HG03135 (cell line): Measurements from ENCODE around the gene MRPL54.
"Not testable (repeated sequence)": the region's sequence is repeated elsewhere in the genome, so short reads cannot be mapped to it uniquely, and the experiment has no call there.

ENCODE experiments used
- ATAC-seq: cut with Tn5 transposase; IDR thresholded peaks from one replicate; pipeline ENCODE4 v1.9.1; 2021; ENCODE audit warnings: mild to moderate bottlenecking, moderate library complexity; ENCODE audit not compliant: unreplicated experiment

The MRPL54 gene

GRCh38 chr19:3807574-3808354 lies 45.3 kb downstream of the MRPL54 start:
- ATAC-seq, result no peak

- ATAC-seq, result no peak
Observed at GRCh38 chr19:3808420-3809143, 46.1 kb downstream of the MRPL54 start.

GRCh38 chr19:3809881-3810707 lies 47.6 kb downstream of the MRPL54 start:
- no peak for ATAC-seq

- no peak for ATAC-seq
Observed at GRCh38 chr19:3810708-3811355, 48.4 kb downstream of the MRPL54 start.

- ATAC-seq, result no peak
Observed at GRCh38 chr19:3813473-3814392, 51.3 kb downstream of the MRPL54 start.

- no peak for ATAC-seq
Observed at GRCh38 chr19:3814648-3815047, 52.2 kb downstream of the MRPL54 start.

- ATAC-seq, result not testable (repeated sequence)
Observed at GRCh38 chr19:3816148-3816547, 53.7 kb downstream of the MRPL54 start.

GRCh38 chr19:3816566-3817218 lies 54.2 kb downstream of the MRPL54 start:
- ATAC-seq, result no peak
